Measurements from ENCODE around the gene ACP7. TPM values are rescaled to one million over a fixed set of nuclear protein-coding genes. Genes with fewer than 3 reads are reported as not detected.

Gene ACP7
- total RNA-seq, 1 donor from 2014 or later, result not detected

GRCh38 chr19:39126312-39127187 is 42.4 kb downstream of the ACP7 start:
- intact Hi-C loops (cut with DNase I), result loop anchor here (10.0 kb wide), 3 partner anchors 162 to 408 kb away; partner anchors contain the start of genes EID2B and PLEKHG2
- no peak for DNase-seq (ENCODE audit: low spot score)

GRCh38 chr19:39127812-39128515 is 43.8 kb downstream of the ACP7 start:
- intact Hi-C loops (cut with DNase I), result loop anchor here (10.0 kb wide), 3 partner anchors 163 to 407 kb away; partner anchors contain the start of genes EID2B and PLEKHG2
- DNase-seq (ENCODE audit: low spot score), result no peak

- DNase-seq (ENCODE audit: low spot score), result no peak
- intact Hi-C loops (cut with DNase I), result loop anchor here (10.0 kb wide), 3 partner anchors 164 to 406 kb away; partner anchors contain the start of genes EID2B and PLEKHG2
Observed at GRCh38 chr19:39128516-39129079, 44.4 kb downstream of the ACP7 start.

- DNase-seq (ENCODE audit: low spot score), result no peak
- intact Hi-C loops (cut with DNase I), result loop anchor here (10.0 kb wide), 3 partner anchors 164 to 406 kb away; partner anchors contain the start of genes EID2B and PLEKHG2
Observed at GRCh38 chr19:39129116-39129515, 44.9 kb downstream of the ACP7 start.

GRCh38 chr19:39130337-39131254 is 46.4 kb downstream of the ACP7 start:
- DNase-seq (ENCODE audit: low spot score), result no peak
- intact Hi-C loops (cut with DNase I), result no loop called here

- intact Hi-C loops (cut with DNase I), result no loop called here
- DNase-seq (ENCODE audit: low spot score), result no peak
Observed at GRCh38 chr19:39131255-39131755, 47.1 kb downstream of the ACP7 start.

GRCh38 chr19:39132344-39132969 is 48.3 kb downstream of the ACP7 start:
- intact Hi-C loops (cut with DNase I), result no loop called here
- DNase-seq (ENCODE audit: low spot score), result no peak

GRCh38 chr19:39133431-39134270 is 49.5 kb downstream of the ACP7 start:
- intact Hi-C loops (cut with DNase I), result no loop called here
- no peak for DNase-seq (ENCODE audit: low spot score)

- intact Hi-C loops (cut with DNase I), result no loop called here
- no peak for DNase-seq (ENCODE audit: low spot score)
Observed at GRCh38 chr19:39135701-39136100, 51.5 kb downstream of the ACP7 start.

- no peak for DNase-seq (ENCODE audit: low spot score)
- intact Hi-C loops (cut with DNase I), result no loop called here
Observed at GRCh38 chr19:39136225-39136940, 52.2 kb downstream of the ACP7 start.

GRCh38 chr19:39137131-39137530 is 53.0 kb downstream of the ACP7 start:
- DNase-seq (ENCODE audit: low spot score), result no peak
- intact Hi-C loops (cut with DNase I), result no loop called here

GRCh38 chr19:39138221-39139211 is 54.3 kb downstream of the ACP7 start:
- DNase-seq (ENCODE audit: low spot score), result no peak

GRCh38 chr19:39139305-39139874 is 55.2 kb downstream of the ACP7 start:
- no peak for DNase-seq (ENCODE audit: low spot score)

More at GRCh38 chr19:39138221-39139211, 54.3 kb downstream of the ACP7 start:
- intact Hi-C loops (cut with DNase I), result no loop called here

GRCh38 chr19:39139971-39140453 is 55.8 kb downstream of the ACP7 start:
- intact Hi-C loops (cut with DNase I), result no loop called here
- no peak for DNase-seq (ENCODE audit: low spot score)

More at GRCh38 chr19:39139305-39139874, 55.2 kb downstream of the ACP7 start:
- intact Hi-C loops (cut with DNase I), result no loop called here

- DNase-seq (ENCODE audit: low spot score), result no peak
- intact Hi-C loops (cut with DNase I), result no loop called here
Observed at GRCh38 chr19:39140594-39140993, 56.4 kb downstream of the ACP7 start.

All from cardiac septum (tissue), 1 donor.